ENCODE results near the gene WDFY4. TPM values are rescaled to one million over a fixed set of nuclear protein-coding genes. Genes with fewer than 3 reads are reported as not detected.

The WDFY4 gene
- polyA plus RNA-seq, 1 of the 3 experiments (the other 2 are of a cell fraction): not detected

- TF ChIP-seq CTCF (IDR thresholded peaks at IDR 0.05) (no peak), RXRA (IDR thresholded peaks at IDR 0.05; ENCODE audit: borderline replicate concordance, low read depth) (no peak), FOXJ3 (CRISPR knock-in tag; IDR thresholded peaks at IDR 0.05) (no peak), GABPA (IDR thresholded peaks at IDR 0.05; ENCODE audit: low read depth) (no peak), EZH2phosphoT487 (IDR thresholded peaks at IDR 0.05; ENCODE audit: borderline replicate concordance, low read depth) (no peak)
- TF ChIP-seq, protein P1, sequence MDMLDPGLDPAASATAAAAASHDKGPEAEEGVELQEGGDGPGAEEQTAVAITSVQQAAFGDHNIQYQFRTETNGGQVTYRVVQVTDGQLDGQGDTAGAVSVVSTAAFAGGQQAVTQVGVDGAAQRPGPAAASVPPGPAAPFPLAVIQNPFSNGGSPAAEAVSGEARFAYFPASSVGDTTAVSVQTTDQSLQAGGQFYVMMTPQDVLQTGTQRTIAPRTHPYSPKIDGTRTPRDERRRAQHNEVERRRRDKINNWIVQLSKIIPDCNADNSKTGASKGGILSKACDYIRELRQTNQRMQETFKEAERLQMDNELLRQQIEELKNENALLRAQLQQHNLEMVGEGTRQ (IDR thresholded peaks at IDR 0.05; ENCODE audit: borderline replicate concordance, low read depth, low read length): no peak
These were observed 84.3 kb downstream of the WDFY4 start (continued) for GRCh38 chr10:48768926-48769325.

DNA sequence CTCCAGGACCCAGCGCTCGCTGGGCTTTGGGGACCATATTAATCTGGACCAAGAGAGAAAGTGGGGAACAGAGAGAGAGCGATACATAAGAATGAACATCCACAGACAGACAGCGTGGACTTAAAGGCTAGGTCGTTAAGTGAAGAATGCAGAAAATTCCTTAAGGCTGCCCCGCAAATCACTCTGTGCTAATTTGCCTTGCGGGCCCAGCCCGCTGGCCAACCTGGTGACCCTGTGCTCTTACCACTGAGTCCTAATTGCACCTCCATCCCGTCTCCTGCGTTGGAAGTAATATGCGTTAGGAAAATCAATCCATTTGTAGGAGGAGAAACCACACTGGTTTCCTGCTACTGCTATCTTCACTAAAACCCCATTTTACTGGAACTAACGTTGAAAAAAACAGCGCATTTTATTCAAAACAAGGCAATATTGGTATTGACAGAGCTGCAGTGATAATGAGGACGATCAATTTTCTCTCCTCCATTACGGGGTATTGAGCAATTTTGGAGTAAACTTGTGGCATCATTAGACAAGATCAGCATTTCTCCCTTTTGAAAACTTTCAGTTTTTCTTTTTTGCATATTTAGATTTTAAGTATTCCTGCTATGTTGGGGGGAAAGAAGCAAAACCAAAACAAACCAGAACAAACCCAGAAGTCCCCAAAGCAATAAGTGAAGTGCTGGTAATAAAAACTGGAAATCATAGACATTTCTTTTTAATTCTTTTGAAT is 85.2 kb downstream of the WDFY4 start:
- no peak overlapping the region for H3K4me2 ChIP-seq
- H3K9ac ChIP-seq: no peak overlapping the region
- no peak overlapping the region for H2AFZ ChIP-seq (ENCODE audit: low read depth)
- WGBS (ENCODE audit: low lambda C conversion rate): 48% methylated on average over 15 of the region's 15 CpGs
- H3K9me3 ChIP-seq: no peaks in the 10 kb centered on the region
- no peak for TF ChIP-seq IRF3 (IDR thresholded peaks at IDR 0.05; ENCODE audit: low read depth, low read length)
- TF ChIP-seq POLR2AphosphoS5 (IDR thresholded peaks at IDR 0.05; ENCODE audit: low read depth, low read length): no peak
- no peak for TF ChIP-seq SMC3 (IDR thresholded peaks at IDR 0.05; ENCODE audit: low read depth, low read length)
- TF ChIP-seq, protein P1 (IDR thresholded peaks at IDR 0.05; ENCODE audit: borderline replicate concordance, low read depth, low read length): no peak
- no peak for TF ChIP-seq MXI1 (IDR thresholded peaks at IDR 0.05; ENCODE audit: low read depth, low read length)
- no peak for TF ChIP-seq YY1 (IDR thresholded peaks at IDR 0.05; ENCODE audit: low read depth)
- no peak for TF ChIP-seq ELF1 (IDR thresholded peaks at IDR 0.05)
- no peak for TF ChIP-seq CHD2 (IDR thresholded peaks at IDR 0.05; ENCODE audit: low read length, partially characterized antibody)
- TF ChIP-seq RAD21 (IDR thresholded peaks at IDR 0.05; ENCODE audit: low read length): no peak
- TF ChIP-seq FOXJ3 (CRISPR knock-in tag; IDR thresholded peaks at IDR 0.05): no peak
- TF ChIP-seq EZH2phosphoT487 (IDR thresholded peaks at IDR 0.05; ENCODE audit: borderline replicate concordance, low read depth): no peak
- TF ChIP-seq TEAD4 (IDR thresholded peaks at IDR 0.05; ENCODE audit: borderline replicate concordance, insufficient read depth): no peak
- TF ChIP-seq MAX (IDR thresholded peaks at IDR 0.05; ENCODE audit: low read depth): no peak
- TF ChIP-seq TAF1 (IDR thresholded peaks at IDR 0.05; ENCODE audit: borderline replicate concordance, low read depth, low read length): no peak
- TF ChIP-seq RFX5 (IDR thresholded peaks at IDR 0.05; ENCODE audit: low read length): no peak
- no peak for TF ChIP-seq EP300 (IDR thresholded peaks at IDR 0.05; ENCODE audit: borderline replicate concordance in 1 of 2, low read depth in 1 of 2, low read length in 1 of 2)
- TF ChIP-seq FOSL2 (IDR thresholded peaks at IDR 0.05; ENCODE audit: borderline replicate concordance, low read depth): no peak
- TF ChIP-seq SIN3A (IDR thresholded peaks at IDR 0.05; ENCODE audit: borderline replicate concordance, low read depth, low read length): no peak
- no peak for TF ChIP-seq TCF12 (IDR thresholded peaks at IDR 0.05)
- no peaks in the 10 kb centered on the region for H3K9me2 ChIP-seq
- ChIA-PET POLR2A (no interaction called here), CTCF (no interaction called here)
- H3K27ac ChIP-seq (ENCODE audit: low read depth in 2 of 2, low read length in 1 of 2): no peak overlapping the region
- H3K27me3 ChIP-seq (ENCODE audit: insufficient read depth): no peaks in the 10 kb centered on the region
- no peaks in the 10 kb centered on the region for H3K4me1 ChIP-seq (ENCODE audit: control insufficient read depth in 1 of 2, insufficient read depth in 2 of 2, low read depth in 1 of 2, low read length in 1 of 2)
- no peaks in the 10 kb centered on the region for H3K36me3 ChIP-seq (replicated peaks in 1 of 2; ENCODE audit: control insufficient read depth in 1 of 2, insufficient read depth in 2 of 2, low read length in 1 of 2)
- no peak overlapping the region for H3K4me3 ChIP-seq (ENCODE audit: low read depth in 2 of 2, low read length in 1 of 2)
- no peaks in the 10 kb centered on the region for H3K79me2 ChIP-seq (ENCODE audit: insufficient read depth)
- no peaks in the 10 kb centered on the region for H3F3A ChIP-seq (replicated peaks; ENCODE audit: insufficient read depth)
- DNase-seq: no peak
- H4K20me1 ChIP-seq (ENCODE audit: insufficient read depth): no peaks in the 10 kb centered on the region
